ENCODE data around the gene ZNF76.

ZNF76 gene

DNA sequence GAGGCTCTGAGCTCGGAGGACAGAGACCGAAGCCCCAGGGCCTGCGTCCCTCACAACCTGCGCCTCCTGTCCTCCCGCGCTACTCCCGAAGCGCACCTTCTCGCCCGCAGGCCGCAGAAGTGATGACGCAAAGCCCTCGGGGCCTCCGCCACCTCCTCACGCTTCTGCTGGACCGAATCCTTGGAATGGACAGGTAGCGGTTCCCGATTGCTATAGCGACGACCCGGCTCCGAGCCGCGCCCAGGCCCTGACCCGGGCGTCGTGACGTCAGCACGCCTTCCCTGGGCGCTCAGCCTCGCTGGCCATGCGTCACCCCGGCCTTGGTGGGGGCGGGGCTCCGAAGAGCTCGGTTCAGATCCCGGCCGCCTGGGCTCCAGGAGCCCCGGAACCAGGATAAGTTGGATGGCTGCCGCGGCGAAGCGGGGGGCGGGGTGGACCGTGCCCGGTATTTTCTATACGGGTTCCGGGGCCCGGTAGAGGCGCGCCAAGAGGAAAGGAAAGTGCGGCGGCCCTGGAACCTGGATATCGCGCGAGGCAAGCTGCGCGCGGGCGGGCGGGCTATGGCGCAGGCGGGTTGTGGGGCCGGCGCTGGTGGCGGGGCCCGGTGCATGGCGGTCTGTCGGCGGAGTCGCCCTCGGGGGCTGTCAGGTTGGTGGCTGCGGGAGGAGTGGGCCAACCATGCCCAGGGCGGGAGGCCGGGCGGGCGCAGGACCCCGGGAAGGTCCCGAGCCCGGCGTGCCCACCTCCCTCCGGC lies at the start of gene ZNF76:
TSS of gene ZNF76 (plus strand) at position 542 of the 754 bp plus-strand sequence. CDS start 21,417 bp downstream, outside the sequence.
- DNase-seq, result peak; percentile 89

DNA sequence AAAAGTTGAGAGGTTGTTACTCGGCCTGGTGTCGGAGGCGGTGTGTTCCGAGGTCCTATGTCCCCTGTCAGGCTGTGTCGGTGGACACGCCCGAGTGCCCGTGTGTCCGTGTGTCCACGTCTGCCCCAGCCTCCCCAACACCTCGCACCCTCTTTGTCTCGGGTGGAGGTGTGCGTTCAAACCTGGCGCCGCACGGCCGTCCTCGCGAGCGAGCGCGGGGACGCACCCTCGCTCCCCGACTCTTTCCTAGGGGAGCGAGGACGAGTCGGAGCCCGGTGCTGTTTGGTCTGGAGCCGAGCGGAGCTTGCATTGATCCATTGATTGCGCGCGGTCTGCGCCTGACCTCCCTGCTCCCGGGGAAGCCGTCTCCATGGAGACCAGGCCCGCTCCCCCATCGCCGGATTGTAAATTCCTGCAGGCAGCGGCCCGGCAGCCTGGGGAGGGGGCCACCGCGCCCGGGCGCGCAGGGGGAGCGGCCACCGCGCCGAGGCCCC lies 46.2 kb upstream of the ZNF76 start:
- no peak for DNase-seq

DNA sequence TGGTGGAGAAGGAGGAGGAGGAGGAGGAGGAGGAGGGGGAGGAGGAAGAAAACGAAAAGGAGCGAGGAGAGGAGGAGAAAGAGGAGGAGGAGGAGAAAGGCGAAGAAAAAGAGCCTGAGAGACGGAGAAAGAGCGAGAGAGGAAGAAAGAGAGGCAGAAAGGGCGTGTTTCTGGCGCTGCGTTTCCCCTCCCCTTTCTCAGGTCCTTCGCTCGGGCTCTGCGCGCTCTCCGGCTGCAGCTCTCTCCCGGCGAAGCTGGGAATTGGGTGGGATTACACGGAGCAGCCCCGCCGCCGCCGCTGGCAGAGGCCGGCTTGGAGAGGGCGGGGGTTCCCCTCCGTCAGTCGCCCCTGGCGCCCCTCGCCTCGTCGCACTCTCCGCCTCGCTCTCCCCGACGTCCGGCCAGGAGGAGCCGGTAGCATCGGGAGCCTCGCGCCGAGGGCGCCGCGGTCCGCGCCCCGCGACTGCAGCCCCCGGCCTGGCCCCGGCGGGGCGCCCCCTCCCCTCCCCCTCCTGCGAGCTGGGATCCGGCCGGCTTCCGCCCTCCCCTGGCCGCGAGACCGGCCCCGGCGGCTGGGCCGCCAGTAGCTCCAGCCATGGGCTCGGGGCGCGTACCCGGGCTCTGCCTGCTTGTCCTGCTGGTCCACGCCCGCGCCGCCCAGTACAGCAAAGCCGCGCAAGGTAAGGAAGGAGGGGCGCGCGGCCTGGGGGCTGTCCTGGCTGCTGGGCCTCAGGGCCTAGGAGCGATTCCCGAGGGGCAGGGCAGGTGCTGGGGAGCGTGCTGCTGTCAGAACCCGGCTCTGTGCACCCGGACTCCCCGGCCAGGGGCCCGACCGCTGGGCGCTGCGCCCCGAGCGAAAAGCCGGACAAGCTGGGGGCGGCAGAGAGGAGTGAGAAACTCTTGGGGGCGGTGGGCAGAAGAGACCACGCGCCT lies 45.4 kb upstream of the ZNF76 start, which contains the start of gene SCUBE3:
TSS of gene SCUBE3 (plus strand) at position 133 of the 933 bp plus-strand sequence. CDS start at position 596, 463 bp downstream.
- no peak for DNase-seq

DNA sequence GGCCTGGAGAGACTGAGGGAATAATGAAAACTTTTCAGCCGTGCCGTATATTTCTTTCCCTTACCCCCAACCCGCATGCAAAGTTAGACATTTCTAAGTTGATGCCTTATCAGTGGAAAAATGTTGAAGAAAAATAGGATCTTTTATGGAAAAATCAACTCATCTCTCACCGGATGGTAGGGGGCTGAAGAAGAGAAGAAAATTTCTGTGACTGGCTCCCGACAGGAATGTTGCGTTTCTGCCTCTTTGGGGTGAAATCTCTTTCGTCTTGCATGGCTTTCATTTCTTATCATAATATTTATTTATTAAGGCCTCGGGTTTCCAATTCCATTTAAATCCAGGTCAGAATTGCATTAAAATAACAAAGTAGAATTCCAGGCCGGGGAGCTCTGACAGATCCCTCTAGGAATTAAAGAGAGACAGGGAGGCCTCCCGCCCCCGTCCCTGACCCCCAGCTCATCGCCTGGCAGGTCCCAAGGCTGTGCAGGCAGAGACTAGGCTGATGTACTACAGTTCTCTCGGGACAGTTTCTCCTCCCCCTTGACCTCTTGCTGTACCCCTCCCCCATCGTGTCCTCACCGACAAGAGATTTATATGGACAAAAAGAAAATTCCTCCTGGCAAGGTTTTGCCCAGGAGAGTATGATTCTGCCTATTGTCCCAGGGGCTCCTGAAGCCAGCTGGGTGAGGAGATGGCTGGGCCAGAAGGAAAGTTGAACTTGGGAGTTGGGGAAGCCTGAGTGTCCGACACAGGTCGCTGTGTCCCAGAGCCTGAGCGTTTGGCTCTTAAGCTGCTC lies 44.5 kb upstream of the ZNF76 start:
- no peak for DNase-seq

DNA sequence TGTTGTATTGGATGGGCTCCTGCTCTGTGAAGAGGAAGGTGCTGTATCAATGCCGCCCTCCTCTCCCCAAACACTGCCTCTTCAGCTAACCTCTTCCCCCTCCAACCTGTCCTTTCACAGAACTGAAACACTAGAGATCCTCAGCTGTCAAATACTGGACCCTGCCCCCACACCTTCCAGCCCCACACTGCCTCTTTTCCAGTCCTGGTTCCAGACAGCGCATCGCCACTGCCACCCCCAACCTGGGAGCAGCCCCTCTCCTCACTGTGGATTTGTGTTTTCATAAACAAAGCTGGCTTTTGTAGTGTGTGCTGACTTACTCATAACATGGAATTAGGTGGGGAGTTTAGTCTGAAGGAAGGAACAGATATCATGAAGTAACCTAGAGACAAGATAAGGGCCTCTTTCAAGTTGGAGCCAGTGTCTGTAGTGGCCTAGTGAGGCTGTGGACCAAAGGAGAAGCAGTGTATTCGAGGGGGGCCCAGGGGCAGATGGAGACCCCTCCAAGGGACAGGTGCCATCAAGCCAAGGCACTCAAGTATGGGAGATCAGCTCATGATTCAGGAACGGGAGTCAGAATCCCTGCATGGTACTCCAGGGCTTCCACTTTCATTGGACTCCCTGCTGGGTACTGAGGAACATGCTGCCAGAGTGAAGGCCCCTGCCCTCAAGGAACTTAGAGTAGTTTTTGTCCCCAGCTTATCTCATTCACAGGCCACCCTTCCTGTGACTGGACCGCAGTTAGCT lies 43.7 kb upstream of the ZNF76 start:
- DNase-seq, result no peak

DNA sequence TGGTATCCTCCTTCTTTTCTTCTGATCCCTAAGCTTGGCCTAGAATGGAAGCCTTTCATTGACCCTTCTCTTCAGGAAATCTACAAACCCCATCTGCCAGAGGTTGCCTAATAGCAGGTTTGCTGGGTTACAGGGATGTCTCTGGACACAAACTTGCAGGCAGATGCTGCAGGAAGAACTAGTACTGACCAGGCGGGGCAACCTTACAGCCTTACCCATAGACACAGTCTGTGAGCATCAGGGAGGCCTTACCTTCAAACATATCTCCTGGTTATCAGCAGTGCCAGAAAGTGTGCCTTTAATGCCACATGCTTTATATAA lies 43.2 kb upstream of the ZNF76 start:
- DNase-seq, result no peak

DNA sequence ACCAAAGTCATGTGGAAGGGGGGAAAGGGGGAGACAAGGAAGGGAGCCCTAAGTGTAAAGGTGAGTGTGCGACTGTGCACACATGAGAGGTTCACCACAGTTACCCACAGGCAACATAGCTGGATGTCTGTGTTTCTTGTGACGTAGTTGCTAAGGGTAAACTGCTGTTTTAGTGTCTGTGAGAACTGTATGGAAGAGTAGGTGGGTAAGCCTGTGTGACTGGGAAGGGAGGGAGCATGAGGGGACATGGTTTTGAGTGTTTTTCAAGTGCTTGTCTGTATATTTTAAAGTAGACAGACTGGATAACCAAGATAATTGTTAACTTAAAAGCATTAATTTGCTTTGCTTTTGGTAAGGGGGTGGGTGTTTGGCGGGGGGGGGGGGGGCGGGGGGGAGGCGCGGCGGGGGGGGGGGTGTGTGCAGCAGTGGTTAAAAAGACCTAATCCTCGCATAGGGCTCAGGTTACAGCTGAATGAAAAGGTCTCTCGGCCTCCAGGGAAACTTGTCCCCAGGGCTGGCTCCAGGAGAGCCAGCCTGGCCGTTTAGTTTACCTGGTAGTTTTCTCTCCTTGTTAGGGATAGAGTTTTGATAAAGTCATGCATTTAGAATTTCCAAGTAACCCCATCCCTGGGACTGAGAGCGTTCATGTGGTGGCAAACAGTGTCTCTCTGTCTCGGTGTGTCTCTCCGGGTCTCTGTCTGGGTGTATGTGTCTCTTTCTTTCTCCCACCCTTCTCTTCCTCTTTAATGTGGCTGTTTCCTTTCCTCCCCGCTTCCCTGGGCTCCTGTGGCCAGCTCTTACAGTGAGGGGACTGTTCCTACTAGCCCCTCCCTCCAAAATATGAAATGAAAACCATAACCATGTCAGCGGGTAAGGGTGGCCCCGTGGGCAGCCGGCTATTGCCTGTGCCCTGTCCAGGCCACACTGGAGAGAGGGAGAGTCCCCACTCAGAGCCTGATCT lies 42.4 kb upstream of the ZNF76 start:
- DNase-seq, result no peak

DNA sequence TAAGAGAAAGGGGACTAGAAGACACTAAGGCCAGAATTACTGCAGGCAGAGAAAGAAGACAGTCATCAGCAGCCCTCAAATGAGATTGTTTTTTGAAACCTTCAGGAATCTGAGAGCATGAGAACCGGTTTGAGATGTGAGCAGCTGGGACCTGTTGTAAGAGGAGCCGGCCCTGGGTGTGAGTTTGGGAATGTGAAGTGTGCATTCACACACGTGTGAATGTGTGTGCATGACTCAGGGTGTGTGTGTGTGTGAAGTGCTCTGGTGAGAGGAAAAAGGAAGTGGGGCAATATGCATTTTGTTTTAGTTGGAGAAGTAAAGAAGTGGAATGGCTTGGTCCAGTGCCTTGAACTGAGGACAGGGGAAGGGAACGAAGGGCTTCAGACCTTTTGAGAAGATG lies 41.5 kb upstream of the ZNF76 start:
- no peak for DNase-seq

DNA sequence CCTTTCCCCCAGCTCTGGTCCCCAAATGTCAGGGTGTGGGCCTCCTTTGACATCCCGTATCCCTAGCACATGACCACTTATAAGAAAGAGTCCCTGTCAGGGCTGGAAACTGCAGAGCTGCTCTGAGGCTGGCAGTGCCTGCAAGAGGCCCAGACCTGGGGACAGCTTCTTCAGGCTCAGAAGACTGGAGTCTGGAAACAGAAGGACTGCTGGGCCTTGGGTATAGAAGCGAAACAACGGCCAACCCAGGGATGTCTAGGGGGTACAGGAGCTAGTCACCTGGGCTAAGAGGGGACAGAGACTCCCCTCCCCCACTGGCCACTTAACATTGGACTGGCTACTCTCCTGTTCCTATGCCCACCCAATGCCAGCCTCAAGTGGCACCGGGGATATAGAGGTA lies 41.1 kb upstream of the ZNF76 start:
- DNase-seq, result no peak

DNA sequence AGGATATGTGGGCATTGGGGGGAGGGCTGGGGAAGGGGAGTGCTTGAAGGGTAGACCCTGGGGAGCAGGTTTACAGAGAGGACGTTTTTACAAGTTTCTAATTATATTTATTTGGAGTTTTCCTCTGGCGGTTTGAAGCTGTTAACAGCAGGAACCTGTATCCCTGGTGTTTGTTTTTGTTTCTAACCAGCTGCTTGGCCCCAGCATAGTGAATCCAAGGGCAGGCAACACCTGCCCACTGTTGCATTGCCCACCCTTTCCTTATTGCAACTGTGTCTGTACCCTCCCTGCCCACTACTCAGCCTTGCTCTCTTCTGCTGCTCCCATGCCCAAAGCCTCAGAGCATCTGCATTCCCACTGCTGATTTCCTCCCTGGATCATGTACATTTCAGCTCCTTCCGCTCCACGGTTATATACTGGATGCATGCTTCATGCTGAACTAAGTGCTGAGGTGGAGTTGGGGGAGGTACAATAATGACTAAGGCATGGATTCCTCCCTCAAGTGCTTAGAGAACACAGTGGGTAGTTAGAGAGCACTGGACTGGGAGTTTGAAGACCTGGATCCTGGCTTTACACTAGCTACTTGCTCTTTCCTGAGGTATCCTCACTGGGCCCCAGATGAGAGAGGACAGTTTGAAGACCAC lies 39.7 kb upstream of the ZNF76 start:
- DNase-seq, result no peak

DNA sequence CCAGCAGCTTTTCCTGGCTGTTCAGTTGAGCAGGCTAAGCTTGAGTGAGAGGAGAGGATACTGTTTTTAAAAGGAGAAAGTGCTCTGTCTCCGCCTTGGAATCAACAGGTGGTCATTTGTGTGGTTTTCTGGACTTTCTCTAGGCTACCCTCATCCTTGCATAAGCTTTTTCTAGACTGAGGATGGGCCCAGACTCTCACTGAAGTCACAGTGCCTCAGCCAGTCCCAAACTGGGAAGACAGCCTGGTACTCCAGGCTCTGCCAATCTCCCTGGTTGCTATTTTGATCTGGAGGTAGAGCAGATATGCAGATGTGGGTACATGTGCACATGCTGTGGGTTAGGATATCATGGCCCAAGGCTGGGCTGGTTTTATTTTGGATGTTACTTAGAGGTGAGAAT lies 38.8 kb upstream of the ZNF76 start:
- no peak for DNase-seq

DNA sequence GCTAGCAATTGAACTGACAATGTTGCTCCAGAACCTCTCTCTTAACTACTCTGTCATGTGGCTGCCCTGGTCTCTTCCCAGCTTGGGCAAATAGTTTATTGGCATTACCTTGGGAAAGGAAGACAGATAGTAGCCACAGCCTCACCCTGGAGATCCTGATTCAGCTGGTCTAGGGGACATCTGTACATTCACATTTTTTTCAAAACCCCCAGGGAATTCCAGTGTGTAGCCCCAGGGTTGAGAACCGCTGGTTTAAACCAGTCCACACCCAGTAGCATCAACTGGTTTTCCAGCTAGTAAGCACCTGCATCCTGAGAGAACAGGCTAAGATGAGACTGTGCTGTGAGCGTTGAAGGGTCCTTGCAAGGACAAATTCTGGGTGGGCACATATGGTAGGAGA lies 36.1 kb upstream of the ZNF76 start:
- no peak for DNase-seq

DNA sequence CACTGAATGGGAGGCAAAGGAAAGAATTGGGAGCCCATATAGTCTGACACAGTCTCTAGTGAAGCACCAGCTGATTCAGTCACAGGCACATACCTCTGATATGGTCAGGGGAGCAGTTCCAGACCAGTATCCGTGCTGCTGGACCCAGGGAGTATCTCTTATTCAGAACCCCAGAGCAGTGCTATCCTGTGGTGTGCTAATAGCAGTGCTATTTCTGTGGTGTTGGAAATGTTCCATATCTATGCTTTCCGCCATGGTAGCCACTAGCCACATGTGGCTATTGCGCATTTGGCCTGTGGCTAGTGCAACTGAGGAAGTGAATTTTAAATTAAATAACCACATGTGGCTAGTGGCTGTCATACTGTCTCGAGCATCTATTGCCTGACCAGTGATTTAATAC lies 34.8 kb upstream of the ZNF76 start:
- DNase-seq, result no peak

DNA sequence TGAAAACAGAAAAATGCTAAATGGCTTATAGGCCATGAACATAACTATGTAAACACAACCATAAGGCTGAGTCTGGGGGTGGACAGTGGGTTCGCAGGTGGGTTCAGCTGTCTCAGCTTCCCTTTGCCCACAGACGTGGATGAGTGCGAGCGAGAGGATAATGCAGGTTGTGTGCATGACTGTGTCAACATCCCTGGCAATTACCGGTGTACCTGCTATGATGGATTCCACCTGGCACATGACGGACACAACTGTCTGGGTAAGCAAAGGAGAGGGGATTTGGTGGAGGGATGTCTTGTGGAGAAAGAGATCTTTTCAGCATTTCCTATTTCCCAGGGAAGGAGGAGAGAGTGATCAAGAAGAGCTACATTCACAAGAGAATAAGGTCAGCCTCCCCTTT lies 31.1 kb upstream of the ZNF76 start:
- DNase-seq, result no peak

DNA sequence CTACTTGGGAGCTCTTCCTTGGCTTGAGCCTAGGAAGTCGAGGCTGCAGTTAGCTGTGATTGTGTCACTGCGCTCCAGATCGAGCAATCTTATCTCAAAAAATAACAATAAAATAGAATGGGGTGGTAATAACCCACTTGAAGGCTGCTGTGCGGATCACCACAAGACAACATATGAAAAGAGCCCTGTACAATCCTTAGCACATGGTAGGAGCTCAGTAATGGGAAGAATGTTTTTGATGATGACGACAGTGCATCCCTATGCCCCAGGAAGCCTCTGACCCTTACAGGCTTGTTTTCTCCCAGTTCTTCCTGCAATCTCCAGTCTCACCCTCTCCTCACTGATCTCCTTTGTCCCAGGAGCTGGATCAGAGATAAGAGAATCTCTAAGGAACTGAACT lies 30.2 kb upstream of the ZNF76 start:
- no peak for DNase-seq

DNA sequence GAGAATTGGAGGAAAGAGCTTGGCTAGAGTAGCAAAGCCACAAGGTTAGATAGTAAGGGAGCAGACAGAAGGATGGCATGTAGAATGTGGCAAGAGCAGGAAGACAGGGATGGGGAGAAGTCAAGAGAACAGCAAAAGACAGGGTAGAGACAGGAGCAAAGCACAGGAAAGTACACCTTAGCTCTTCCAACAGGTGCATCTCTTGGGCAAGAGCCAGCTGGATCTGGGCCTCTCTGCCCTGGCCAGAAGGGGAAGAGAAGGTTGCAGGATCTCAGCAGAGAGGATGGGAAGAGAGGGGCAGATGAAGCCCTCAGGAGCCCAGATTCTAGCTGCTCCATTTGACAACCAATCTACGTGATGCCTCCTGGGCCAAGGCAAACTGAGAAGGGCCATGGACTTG lies 29.0 kb upstream of the ZNF76 start:
- DNase-seq, result no peak

DNA sequence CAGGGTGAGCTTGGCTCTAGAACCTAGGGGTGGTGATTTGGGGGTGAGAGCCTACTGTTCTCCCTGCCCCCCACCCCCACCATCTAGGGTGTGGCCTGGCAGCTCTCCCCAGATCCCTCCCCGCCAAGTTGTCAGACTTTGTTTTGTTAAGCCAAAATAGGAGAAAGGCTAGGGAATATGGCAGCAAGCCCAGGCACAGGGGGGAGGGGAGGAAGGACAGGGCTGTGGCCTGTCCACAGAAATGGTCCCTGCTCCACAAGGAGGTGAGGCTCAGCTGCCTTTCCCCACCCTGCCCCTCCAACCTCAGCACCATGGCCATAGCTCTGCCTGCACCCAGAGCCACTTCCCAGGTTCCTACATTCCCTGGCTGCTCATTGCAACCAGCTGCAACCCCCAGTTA lies 28.6 kb upstream of the ZNF76 start:
- DNase-seq, result no peak

DNA sequence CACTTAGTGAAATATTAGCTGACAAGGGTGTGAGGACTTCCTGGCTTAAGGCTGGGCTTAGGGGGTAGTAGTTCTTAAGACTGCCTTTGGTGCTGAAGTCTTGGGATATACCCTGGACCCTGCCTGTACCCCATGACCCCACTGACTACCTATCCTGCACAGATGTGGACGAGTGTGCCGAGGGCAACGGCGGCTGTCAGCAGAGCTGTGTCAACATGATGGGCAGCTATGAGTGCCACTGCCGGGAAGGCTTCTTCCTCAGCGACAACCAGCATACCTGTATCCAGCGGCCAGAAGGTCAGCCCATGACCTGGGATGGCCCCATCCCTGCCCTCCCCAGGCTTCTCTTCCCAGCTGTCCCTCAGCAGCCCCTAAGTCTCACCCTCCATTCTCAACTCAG lies 28.0 kb upstream of the ZNF76 start:
- DNase-seq, result no peak

DNA sequence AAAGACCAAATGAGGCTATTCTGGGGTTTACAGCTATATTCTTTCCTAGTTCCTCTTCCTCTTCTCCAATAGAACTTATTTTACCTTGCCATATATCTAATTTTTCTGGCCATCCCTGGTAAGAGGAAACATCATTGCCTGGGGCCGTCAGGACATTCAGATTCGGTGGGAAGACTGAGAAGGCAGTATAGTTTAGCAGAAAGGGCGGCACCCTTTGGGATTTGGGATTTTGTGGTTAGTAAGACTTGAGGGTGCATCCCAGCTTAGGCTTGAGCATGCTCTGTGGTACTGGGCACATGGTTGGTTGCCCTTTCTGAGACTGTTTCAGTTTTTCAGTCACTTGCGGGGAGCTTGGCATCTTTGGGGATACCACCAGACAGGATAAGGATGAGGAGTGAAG lies 24.6 kb upstream of the ZNF76 start:
- no peak for DNase-seq

DNA sequence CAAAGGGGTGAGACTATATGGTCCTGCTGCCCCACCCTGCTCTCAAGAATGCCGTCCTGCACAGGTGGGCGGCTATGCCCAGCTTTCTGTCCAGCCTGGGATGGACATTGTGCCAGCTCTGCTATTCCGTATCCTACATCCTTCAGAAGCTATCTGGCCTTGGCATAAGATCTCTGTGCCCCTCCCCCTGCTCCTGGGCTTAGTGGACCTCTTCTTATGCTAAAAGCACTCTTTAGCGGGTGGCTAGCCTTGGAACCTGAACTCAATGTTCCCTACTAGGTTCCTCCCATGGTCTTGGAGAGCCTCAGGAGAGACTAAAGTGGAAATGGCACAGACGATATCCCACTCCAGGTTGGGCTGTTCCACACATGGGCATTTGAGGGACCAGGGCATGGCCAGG lies 23.3 kb upstream of the ZNF76 start:
- no peak for DNase-seq

DNA sequence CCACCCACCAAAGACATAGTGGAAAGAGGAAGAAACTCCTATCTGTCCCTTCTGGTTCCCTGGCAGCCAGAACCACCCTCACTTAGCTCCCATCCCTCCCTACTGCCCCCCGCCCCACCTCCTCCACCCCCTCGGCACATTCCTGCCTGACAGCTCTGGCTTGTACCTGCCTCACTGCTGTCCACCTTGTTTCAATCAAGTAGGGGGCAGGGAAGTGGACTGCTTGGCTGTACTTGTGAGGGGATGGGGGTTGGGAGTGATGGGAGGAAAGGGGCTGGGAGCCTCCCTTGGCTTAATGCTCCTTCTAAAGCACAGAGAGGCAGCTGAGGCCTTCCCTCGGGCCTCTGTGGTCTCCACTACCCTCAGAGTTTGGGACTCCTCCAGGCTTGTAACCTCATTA lies 22.1 kb upstream of the ZNF76 start:
- DNase-seq, result no peak

All from stimulated activated naive CD4-positive, alpha-beta T cell treated with Interleukin-2 at 50 U/mL for 16 hours (primary cell).